SK-N-SH (cell line): ENCODE measurements around the gene INPP5J. TPM values are rescaled to one million over a fixed set of nuclear protein-coding genes. Genes with fewer than 3 reads are reported as not detected.
A peak's percentile ranks its signal among the peaks of the same experiment; 100 is the strongest.

Experiments
- CTCF ChIA-PET: fragments of 300-600, 350-600 bp; formaldehyde crosslinking; extraction: SDS; loops from one replicate; lab custom pipeline; 2021; lab: Yijun Ruan, JAX
- POLR2A ChIA-PET: fragments of 350-600 bp; sonication (Branson Sonifier 250); formaldehyde crosslinking; extraction: SDS; loops from one replicate; lab custom pipeline; 2020; ENCODE audit warnings: antibody characterized with exemption, inconsistent platforms; lab: Yijun Ruan, JAX
- DNase-seq: peaks from one replicate; pipeline ENCODE4 v3.0.0; 2012
- H2AFZ ChIP-seq: fragments of 200-600 bp; sonication (generic); 2 replicates; pipeline ENCODE4 v1.8.1; 2016; ENCODE audit warnings: antibody characterized with exemption, mild to moderate bottlenecking, low read depth
- H3F3A ChIP-seq: fragments of 200-600 bp; sonication (generic); replicated peaks from 2 replicates; pipeline ENCODE3; 2016; ENCODE audit warnings: antibody characterized with exemption, mild to moderate bottlenecking; ENCODE audit not compliant: insufficient read depth
- H3K27ac ChIP-seq, 2 experiments: fragments of 200-500 bp in 1 of 2; fragments of 200-600 bp in 1 of 2; sonication (Bioruptor generic) in 1 of 2; sonication (generic), shearing (Covaris generic) in 1 of 2; 2 replicates each; pipeline versions ENCODE4 v1.5.1 to v1.6.1; 2014 to 2016; ENCODE audit warnings: low read depth in 2 of 2, inconsistent platforms in 1 of 2, low read length in 1 of 2, mild to moderate bottlenecking in 1 of 2, mixed read lengths in 1 of 2
- H3K27me3 ChIP-seq: fragments of 200-600 bp; sonication (generic), shearing (Covaris generic); 2 replicates; pipeline ENCODE4 v1.6.1; 2016; ENCODE audit warnings: mixed run types; ENCODE audit not compliant: insufficient read depth
- H3K36me3 ChIP-seq, 2 experiments: fragments of 200-500 bp in 1 of 2; fragments of 200-600 bp in 1 of 2; sonication (Bioruptor generic) in 1 of 2; sonication (generic) in 1 of 2; replicated peaks in 1 of 2; 2 replicates each; pipeline versions ENCODE3 to v1.5.1; 2014 to 2016; ENCODE audit warnings: low read length in 1 of 2, mild to moderate bottlenecking in 1 of 2; ENCODE audit not compliant: insufficient read depth in 2 of 2, control insufficient read depth in 1 of 2
- H3K4me1 ChIP-seq, 2 experiments: fragments of 200-500 bp in 1 of 2; fragments of 200-600 bp in 1 of 2; sonication (Bioruptor generic) in 1 of 2; sonication (generic), shearing (Covaris generic) in 1 of 2; 2 replicates each; pipeline versions ENCODE4 v1.5.1 to v1.6.1; 2014 to 2016; ENCODE audit warnings: low read depth in 1 of 2, low read length in 1 of 2, mixed run types in 1 of 2; ENCODE audit not compliant: insufficient read depth in 2 of 2, control insufficient read depth in 1 of 2
- H3K4me2 ChIP-seq: fragments of 200-600 bp; sonication (generic), shearing (Covaris generic); 2 replicates; pipeline ENCODE4 v1.6.1; 2017; ENCODE audit warnings: mixed run types
- H3K4me3 ChIP-seq, 2 experiments: fragments of 200-500 bp in 1 of 2; fragments of 200-600 bp in 1 of 2; sonication (Bioruptor generic) in 1 of 2; sonication (generic), shearing (Covaris generic) in 1 of 2; 2 replicates each; pipeline versions ENCODE4 v1.5.1 to v1.8.1; 2014 to 2016; ENCODE audit warnings: low read depth in 2 of 2, inconsistent platforms in 1 of 2, low read length in 1 of 2, mild to moderate bottlenecking in 1 of 2, mixed read lengths in 1 of 2, moderate library complexity in 1 of 2
- H3K79me2 ChIP-seq: fragments of 200-600 bp; sonication (generic); 2 replicates; pipeline ENCODE4 v1.8.1; 2017; ENCODE audit warnings: mild to moderate bottlenecking; ENCODE audit not compliant: insufficient read depth
- H3K9ac ChIP-seq: fragments of 200-600 bp; sonication (generic); 2 replicates; pipeline ENCODE4 v1.6.1; 2017; ENCODE audit warnings: mixed run types
- H3K9me2 ChIP-seq: fragments of 200-600 bp; sonication (generic); 2 replicates; pipeline ENCODE4 v1.6.1; 2017; ENCODE audit warnings: mixed run types
- H3K9me3 ChIP-seq: fragments of 200-600 bp; sonication (generic); 2 replicates; pipeline ENCODE4 v1.6.1; 2017; ENCODE audit warnings: mixed run types, mild to moderate bottlenecking, moderate library complexity
- H4K20me1 ChIP-seq: fragments of 200-600 bp; sonication (generic); 2 replicates; pipeline ENCODE4 v1.6.1; 2017; ENCODE audit warnings: mild to moderate bottlenecking, mixed run types; ENCODE audit not compliant: insufficient read depth
- CTCF ChIP-seq: fragments of 200-600 bp; sonication (generic); IDR thresholded peaks from 2 replicates; pipeline ENCODE4 v1.6.1; 2017; ENCODE audit warnings: antibody characterized with exemption, mild to moderate bottlenecking, moderate library complexity
- MXI1 ChIP-seq: IDR thresholded peaks from 2 replicates; pipeline ENCODE4 v1.6.1; 2012; ENCODE audit warnings: mild to moderate bottlenecking, low read depth, low read length, improper control_type of control experiment
- NFIC ChIP-seq: IDR thresholded peaks from 2 replicates; pipeline ENCODE4 v1.4.0; 2012; ENCODE audit warnings: borderline replicate concordance
- NRF1 ChIP-seq: IDR thresholded peaks from 2 replicates; pipeline ENCODE4 v1.6.1; 2012; ENCODE audit warnings: low read depth, mild to moderate bottlenecking, low read length
- PBX3 ChIP-seq: IDR thresholded peaks from 2 replicates; pipeline ENCODE4; 2012
- POLR2AphosphoS5 ChIP-seq: IDR thresholded peaks from 2 replicates; pipeline ENCODE4 v1.6.1; 2012; ENCODE audit warnings: low read depth, low read length
- RAD21 ChIP-seq: IDR thresholded peaks from 2 replicates; pipeline ENCODE4 v1.6.1; 2012; ENCODE audit warnings: mild to moderate bottlenecking, low read length
- SMC3 ChIP-seq: IDR thresholded peaks from 2 replicates; pipeline ENCODE4 v1.6.1; 2012; ENCODE audit warnings: low read depth, low read length, improper control_type of control experiment
- TAF1 ChIP-seq: IDR thresholded peaks from 2 replicates; pipeline ENCODE4 v1.6.1; 2012; ENCODE audit warnings: low read depth, mild to moderate bottlenecking, low read length, moderate library complexity, borderline replicate concordance
- TCF12 ChIP-seq: IDR thresholded peaks from 2 replicates; pipeline ENCODE4 v1.4.0; 2012
- USF1 ChIP-seq: IDR thresholded peaks from 2 replicates; pipeline ENCODE4 v1.4.0; 2012; ENCODE audit warnings: low read depth, borderline replicate concordance
- YY1 ChIP-seq: IDR thresholded peaks from 2 replicates; pipeline ENCODE4 v1.4.0; 2012; ENCODE audit warnings: low read depth, mild to moderate bottlenecking
- WGBS: methylation state at CpG from one replicate; pipeline ENCODE4 v1.1.6; 2017; ENCODE audit warnings: low lambda C conversion rate; 5-methylcytosine and 5-hydroxymethylcytosine counted together
- polyA plus RNA-seq, 3 experiments: library from polyadenylated mRNA; depleted of rRNA; stranded (reverse); fragments of >200 nt; gene quantifications; 2 replicates each; pipeline ENCODE4 v1.2.3, GENCODE V29; 2012
- TF ChIP-seq, protein P1 (sequence below): fragments of 150-350 bp; IDR thresholded peaks from 2 replicates; pipeline ENCODE4 v1.6.1; 2017; ENCODE audit warnings: antibody characterized with exemption, low read length, low read depth, borderline replicate concordance
- TF ChIP-seq, protein P2 (sequence below): IDR thresholded peaks from 2 replicates; pipeline ENCODE4 v1.4.0; 2012; ENCODE audit warnings: low read depth

The INPP5J gene
- polyA plus RNA-seq, 1 of the 3 experiments (the other 2 are of a cell fraction), result 3.2 TPM

GRCh38 chr22:31084811-31085492 lies 37.8 kb upstream of the INPP5J start:
- peak; percentile 96 for DNase-seq
- H3K9me3 ChIP-seq, result no peaks in the 10 kb centered on the region
- ChIA-PET POLR2A (interaction anchor here (0.8 to 2.2 kb wide), 10 partner anchors 9 to 163 kb away, joined by 3 to 11 read pairs (median 6); partner anchors contain the start of genes INPP5J, MORC2, SELENOM and TUG1), CTCF (interaction anchor here (0.6 to 9.4 kb wide), 64 partner anchors 9 to 640 kb away, joined by 3 to 85 read pairs (median 5); partner anchors contain the start of genes INPP5J, MORC2, PES1 and RNF185)
- H3F3A ChIP-seq, result no peaks in the 10 kb centered on the region
- peak overlapping the region; percentile 90 for H2AFZ ChIP-seq
- H3K9me2 ChIP-seq, result no peaks in the 10 kb centered on the region
- peak overlapping the region; percentile 92 for H3K4me2 ChIP-seq
- TF ChIP-seq NRF1 (peak; percentile 6; the same call in 1 of the 2 replicates), NFIC (no peak), SMC3 (peak; percentile 70), YY1 (peak; percentile 88), USF1 (0 out of 2 replicates have a peak, but pooled peaks have one; percentile 22), MXI1 (peak; percentile 74), TCF12 (no peak), RAD21 (peak; percentile 79), POLR2AphosphoS5 (peak; percentile 76), PBX3 (no peak), CTCF (peak; percentile 84), TAF1 (peak; percentile 76; the same call in 1 of the 2 replicates)
- TF ChIP-seq, protein P1, sequence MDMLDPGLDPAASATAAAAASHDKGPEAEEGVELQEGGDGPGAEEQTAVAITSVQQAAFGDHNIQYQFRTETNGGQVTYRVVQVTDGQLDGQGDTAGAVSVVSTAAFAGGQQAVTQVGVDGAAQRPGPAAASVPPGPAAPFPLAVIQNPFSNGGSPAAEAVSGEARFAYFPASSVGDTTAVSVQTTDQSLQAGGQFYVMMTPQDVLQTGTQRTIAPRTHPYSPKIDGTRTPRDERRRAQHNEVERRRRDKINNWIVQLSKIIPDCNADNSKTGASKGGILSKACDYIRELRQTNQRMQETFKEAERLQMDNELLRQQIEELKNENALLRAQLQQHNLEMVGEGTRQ, result no peak
- TF ChIP-seq, protein P2, sequence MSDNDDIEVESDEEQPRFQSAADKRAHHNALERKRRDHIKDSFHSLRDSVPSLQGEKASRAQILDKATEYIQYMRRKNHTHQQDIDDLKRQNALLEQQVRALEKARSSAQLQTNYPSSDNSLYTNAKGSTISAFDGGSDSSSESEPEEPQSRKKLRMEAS, result peak; percentile 74; the same call in 1 of the 2 replicates
- H3K27ac ChIP-seq, result peak overlapping the region; percentile 76 to 95
- no peaks in the 10 kb centered on the region for H4K20me1 ChIP-seq
- no peaks in the 10 kb centered on the region for H3K27me3 ChIP-seq
- H3K79me2 ChIP-seq, result peaks cover 53% of the 10 kb centered on the region
- peak overlapping the region; percentile 70 to 74 for H3K4me3 ChIP-seq
- H3K4me1 ChIP-seq, result peaks cover 21 to 40% of the 10 kb centered on the region in 2 experiments; a peak in 2 of 4 replicates
- peak overlapping the region; percentile 81 for H3K9ac ChIP-seq
- peaks cover 0 to 13% of the 10 kb centered on the region in 2 experiments for H3K36me3 ChIP-seq
- 27% methylated on average over 23 of the region's 69 CpGs for WGBS
